CD4-positive, alpha-beta memory T cell (primary cell): Measurements from ENCODE around the gene ACTR8. TPM values are rescaled to one million over a fixed set of nuclear protein-coding genes. Genes with fewer than 3 reads are reported as not detected.

Experiments
- CTCF ChIA-PET: fragments of 350-600 bp; sonication (Branson Sonifier 250); formaldehyde crosslinking; loops from one replicate; lab custom pipeline; 2021; ENCODE audit warnings: inconsistent platforms; ENCODE audit not compliant: partially characterized antibody; lab: Charles Lee
- POLR2A ChIA-PET: fragments of 350-600 bp; sonication (Branson Sonifier 250); formaldehyde crosslinking; loops from one replicate; lab custom pipeline; 2021; ENCODE audit not compliant: partially characterized antibody; lab: Charles Lee
- DNase-seq, 5 donors: peaks; one replicate each; pipeline versions ENCODE4 v3.0.0 to v3.0.0-alpha.2; 2020 to 2022; ENCODE audit warnings: mixed read lengths in 1 of 5
- H3K27ac ChIP-seq: one replicate; pipeline ENCODE4 v1.7.0; 2013; ENCODE audit warnings: low read depth, low read length
- H3K27me3 ChIP-seq: 2 replicates; pipeline ENCODE4 v1.7.0; 2013; ENCODE audit warnings: mild to moderate bottlenecking, low read length, moderate library complexity; ENCODE audit not compliant: insufficient read depth
- H3K36me3 ChIP-seq: 2 replicates; pipeline ENCODE4 v1.7.0; 2013; ENCODE audit warnings: mild to moderate bottlenecking, low read length, moderate library complexity; ENCODE audit not compliant: insufficient read depth
- H3K4me1 ChIP-seq: 2 replicates; pipeline ENCODE4 v1.7.0; 2013; ENCODE audit warnings: mild to moderate bottlenecking, low read length, moderate library complexity; ENCODE audit not compliant: insufficient read depth
- H3K4me3 ChIP-seq, 2 donors: one replicate each; pipeline ENCODE4 v1.7.0; 2013; ENCODE audit warnings: low read length in 2 of 2, mild to moderate bottlenecking in 1 of 2
- H3K9me3 ChIP-seq, 2 donors: one replicate each; pipeline ENCODE4 v1.7.0; 2013; ENCODE audit warnings: low read length in 2 of 2, control low read depth in 1 of 2; ENCODE audit not compliant: control insufficient read depth in 1 of 2
- H3K27ac Mint-ChIP-seq, 7 donors: one replicate each; pipeline ENCODE4 v1.8.0; 2020 to 2021; ENCODE audit warnings: mixed read lengths in 7 of 7, mild to moderate bottlenecking in 6 of 7, inconsistent platforms in 3 of 7, moderate library complexity in 3 of 7
- H3K27me3 Mint-ChIP-seq, 2 donors: one replicate each; pipeline ENCODE4 v1.8.0; 2020 to 2021; ENCODE audit warnings: mixed read lengths in 2 of 2
- H3K36me3 Mint-ChIP-seq, 2 donors: one replicate each; pipeline ENCODE4 v1.8.0; 2020 to 2021; ENCODE audit warnings: mixed read lengths in 2 of 2, inconsistent platforms in 1 of 2, mild to moderate bottlenecking in 1 of 2
- H3K4me1 Mint-ChIP-seq, 4 donors: one replicate each; pipeline ENCODE4 v1.8.0; 2020 to 2021; ENCODE audit warnings: mixed read lengths in 4 of 4, mild to moderate bottlenecking in 1 of 4
- H3K4me3 Mint-ChIP-seq, 8 donors: one replicate each; pipeline ENCODE4 v1.8.0; 2020 to 2021; ENCODE audit warnings: mixed read lengths in 8 of 8, mild to moderate bottlenecking in 7 of 8, moderate library complexity in 6 of 8, inconsistent platforms in 3 of 8
- H3K9me3 Mint-ChIP-seq, 8 donors: one replicate each; pipeline ENCODE4 v1.8.0; 2020 to 2021; ENCODE audit warnings: mixed read lengths in 8 of 8, mild to moderate bottlenecking in 5 of 8, inconsistent platforms in 3 of 8, moderate library complexity in 1 of 8
- intact Hi-C: fragments of 100-400 bp; cut with micrococcal nuclease; formaldehyde crosslinking; loops from one replicate; pipeline ENCODE4 v1.15.1; 2023
- polyA plus RNA-seq, 2 donors: library from polyadenylated mRNA; unstranded; fragments of 300-500 nt; fragmentation: Illumina TruSeq; gene quantifications; one replicate each; pipeline ENCODE4 v1.2.3, GENCODE V29; 2021
- total RNA-seq, 2 experiments: library from RNA; stranded (reverse); gene quantifications; one replicate each; pipeline ENCODE4 v1.2.3, GENCODE V29; 2021

ACTR8 gene
- total and polyA plus RNA-seq, 4 experiments from 2014 or later, result 13.1 to 38.1 (median 31.2) TPM

- Mint-ChIP-seq H3K4me3 (peak overlapping the region in 7 of 8 donors; percentile 7 to 75 (median 66)), H3K4me1 (peaks cover 2 to 13% (median 7%) of the 10 kb centered on the region in 4 donors), H3K9me3 (no peaks in the 10 kb centered on the region), H3K27me3 (peaks cover 30 to 35% of the 10 kb centered on the region in 2 donors), H3K27ac (peak overlapping the region in 1 of 7 donors; percentile 8), H3K36me3 (no peaks in the 10 kb centered on the region)
- H3K4me3 ChIP-seq, result no peak overlapping the region
- DNase-seq, result no peak
- peaks cover 5% of the 10 kb centered on the region for H3K27me3 ChIP-seq
- POLR2A ChIA-PET, result interaction anchor here (1.1 kb wide), 1 partner anchor 47 kb away, joined by 5 read pairs; the partner anchor contains the start of gene SELENOK
- no peaks in the 10 kb centered on the region for H3K36me3 ChIP-seq
- CTCF ChIA-PET, result interaction anchor here (1.0 kb wide), 1 partner anchor 9 kb away, joined by 3 read pairs; no protein-coding TSS in a partner anchor
- H3K27ac ChIP-seq, result no peak overlapping the region
- intact Hi-C loops, result no loop called here
- no peaks in the 10 kb centered on the region for H3K4me1 ChIP-seq
- no peaks in the 10 kb centered on the region for H3K9me3 ChIP-seq
These were observed 37.5 kb downstream of the ACTR8 start for GRCh38 chr3:53844262-53845102.

DNA sequence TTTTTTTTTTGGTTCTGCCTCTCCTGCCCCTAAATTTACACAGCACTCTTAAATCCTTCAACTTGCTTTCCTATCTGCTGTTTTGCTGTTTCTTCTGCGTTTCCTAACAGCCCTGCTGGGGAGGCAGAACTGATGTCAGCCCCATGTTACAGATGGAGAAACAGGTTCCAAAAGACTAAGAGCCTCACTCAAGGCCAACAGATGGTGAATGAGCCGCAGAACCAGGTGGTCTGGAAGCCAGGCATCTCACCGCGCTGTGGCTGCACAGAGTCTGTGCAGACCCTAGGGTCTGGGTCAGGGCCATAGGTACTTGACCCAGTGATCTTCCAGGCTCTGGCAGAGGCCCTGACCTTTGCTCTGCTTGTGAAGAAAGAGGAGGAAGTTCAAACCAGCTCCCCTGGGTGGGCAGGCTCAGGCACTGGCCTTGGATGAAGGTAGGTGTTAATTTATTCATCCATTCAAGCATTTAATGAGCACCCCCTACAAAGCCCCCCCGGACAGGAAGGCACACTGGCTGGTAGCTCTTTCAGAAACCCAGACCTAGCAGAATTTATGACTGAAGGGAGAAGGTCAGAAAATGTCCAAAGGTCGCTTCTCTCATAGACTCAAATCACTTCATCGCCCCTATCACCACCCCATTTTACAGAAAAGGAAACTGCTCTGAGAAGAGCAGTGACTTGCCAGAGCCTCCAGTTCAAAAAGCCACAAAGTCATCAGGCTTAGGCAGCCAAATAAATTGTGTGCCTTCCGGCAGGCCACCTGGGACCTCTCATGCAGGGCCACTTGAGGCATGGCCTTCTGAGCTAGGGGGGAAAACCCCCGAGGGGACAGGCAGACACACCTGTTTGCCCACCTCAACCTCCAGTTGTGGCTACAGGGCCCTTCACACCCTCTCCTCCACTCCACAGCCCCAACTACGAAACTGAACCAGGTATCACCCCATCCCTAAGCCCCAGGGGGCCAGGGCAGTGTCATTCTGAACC lies 38.5 kb downstream of the ACTR8 start:
- intact Hi-C loops, result no loop called here
- Mint-ChIP-seq H3K36me3 (no peaks in the 10 kb centered on the region), H3K9me3 (no peaks in the 10 kb centered on the region), H3K4me3 (peak overlapping the region in 2 of 8 donors; percentile 14 to 60), H3K27me3 (peaks cover 22 to 32% of the 10 kb centered on the region in 2 donors), H3K4me1 (peaks cover 2 to 13% (median 7%) of the 10 kb centered on the region in 4 donors), H3K27ac (no peak overlapping the region)
- Histone ChIP-seq H3K9me3 (no peaks in the 10 kb centered on the region), H3K4me1 (no peaks in the 10 kb centered on the region), H3K36me3 (no peaks in the 10 kb centered on the region), H3K27me3 (peaks cover 5% of the 10 kb centered on the region), H3K27ac (no peak overlapping the region), H3K4me3 (no peak overlapping the region)
- DNase-seq, result no peak
- ChIA-PET POLR2A (no interaction called here), CTCF (no interaction called here)

GRCh38 chr3:53842436-53843194 lies 39.3 kb downstream of the ACTR8 start:
- no peaks in the 10 kb centered on the region for H3K36me3 Mint-ChIP-seq
- no peak overlapping the region for H3K27ac ChIP-seq
- CTCF ChIA-PET, result no interaction called here

GRCh38 chr3:53841296-53841695 lies 40.7 kb downstream of the ACTR8 start:
- CTCF ChIA-PET, result no interaction called here

More at GRCh38 chr3:53842436-53843194, 39.3 kb downstream of the ACTR8 start:
- intact Hi-C loops, result no loop called here
- Histone ChIP-seq H3K4me1 (no peaks in the 10 kb centered on the region), H3K4me3 (no peak overlapping the region), H3K9me3 (no peaks in the 10 kb centered on the region), H3K36me3 (no peaks in the 10 kb centered on the region), H3K27me3 (peaks cover 5% of the 10 kb centered on the region)
- H3K9me3 Mint-ChIP-seq, result no peaks in the 10 kb centered on the region
- no peak overlapping the region for H3K27ac Mint-ChIP-seq
- H3K27me3 Mint-ChIP-seq, result peaks cover 23 to 32% of the 10 kb centered on the region in 2 donors
- H3K4me3 Mint-ChIP-seq, result peak overlapping the region in 1 of 8 donors; percentile 30
- POLR2A ChIA-PET, result no interaction called here
- DNase-seq, result no peak
- peaks cover 2 to 13% (median 7%) of the 10 kb centered on the region in 4 donors for H3K4me1 Mint-ChIP-seq

DNA sequence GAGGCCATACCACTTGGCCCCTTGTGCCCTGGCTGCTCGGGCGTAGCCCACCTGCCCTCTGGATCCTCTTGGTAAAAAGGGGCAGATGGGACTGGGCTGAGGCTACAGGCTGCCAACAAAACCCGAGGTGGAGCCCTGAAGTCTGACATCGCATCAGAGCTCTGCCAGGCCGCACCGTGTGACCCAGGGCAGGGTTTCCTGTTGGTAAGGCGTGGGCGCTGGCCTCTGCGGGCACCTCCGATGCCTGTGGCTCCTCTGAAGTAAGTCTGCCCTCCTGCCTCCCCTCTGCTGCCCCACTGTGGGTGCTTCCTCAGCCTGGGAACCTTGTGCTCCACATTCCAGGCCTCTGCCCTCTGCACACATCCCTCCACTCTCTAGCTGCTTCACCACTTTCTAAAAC lies 44.6 kb downstream of the ACTR8 start:
- no peaks in the 10 kb centered on the region for H3K36me3 ChIP-seq
- Mint-ChIP-seq H3K27ac (no peak overlapping the region), H3K4me1 (no peaks in the 10 kb centered on the region), H3K9me3 (no peaks in the 10 kb centered on the region), H3K36me3 (no peaks in the 10 kb centered on the region), H3K27me3 (peaks cover 1 to 2% of the 10 kb centered on the region in 2 donors), H3K4me3 (no peak overlapping the region)
- CTCF ChIA-PET, result interaction anchor here (0.7 kb wide), 1 partner anchor 24 kb away, joined by 4 read pairs; no protein-coding TSS in a partner anchor
- no peaks in the 10 kb centered on the region for H3K9me3 ChIP-seq
- H3K27me3 ChIP-seq, result no peaks in the 10 kb centered on the region
- intact Hi-C loops, result no loop called here
- no peak overlapping the region for H3K4me3 ChIP-seq
- no peak overlapping the region for H3K27ac ChIP-seq
- POLR2A ChIA-PET, result interaction anchor here (1.0 to 1.1 kb wide), 2 partner anchors 8 to 11 kb away, joined by 3 to 4 read pairs; no protein-coding TSS in a partner anchor
- DNase-seq, result no peak
- H3K4me1 ChIP-seq, result no peaks in the 10 kb centered on the region

More at GRCh38 chr3:53841296-53841695, 40.7 kb downstream of the ACTR8 start:
- H3K27ac ChIP-seq, result no peak overlapping the region
- Mint-ChIP-seq H3K4me3 (no peak overlapping the region), H3K27me3 (peaks cover 21 to 24% of the 10 kb centered on the region in 2 donors), H3K9me3 (no peaks in the 10 kb centered on the region), H3K36me3 (no peaks in the 10 kb centered on the region), H3K4me1 (peaks cover 0 to 13% (median 2%) of the 10 kb centered on the region in 4 donors), H3K27ac (no peak overlapping the region)
- peaks cover 5% of the 10 kb centered on the region for H3K27me3 ChIP-seq
- intact Hi-C loops, result no loop called here
- POLR2A ChIA-PET, result no interaction called here
- no peaks in the 10 kb centered on the region for H3K9me3 ChIP-seq
- no peak for DNase-seq
- no peak overlapping the region for H3K4me3 ChIP-seq
- no peaks in the 10 kb centered on the region for H3K36me3 ChIP-seq
- H3K4me1 ChIP-seq, result no peaks in the 10 kb centered on the region

DNA sequence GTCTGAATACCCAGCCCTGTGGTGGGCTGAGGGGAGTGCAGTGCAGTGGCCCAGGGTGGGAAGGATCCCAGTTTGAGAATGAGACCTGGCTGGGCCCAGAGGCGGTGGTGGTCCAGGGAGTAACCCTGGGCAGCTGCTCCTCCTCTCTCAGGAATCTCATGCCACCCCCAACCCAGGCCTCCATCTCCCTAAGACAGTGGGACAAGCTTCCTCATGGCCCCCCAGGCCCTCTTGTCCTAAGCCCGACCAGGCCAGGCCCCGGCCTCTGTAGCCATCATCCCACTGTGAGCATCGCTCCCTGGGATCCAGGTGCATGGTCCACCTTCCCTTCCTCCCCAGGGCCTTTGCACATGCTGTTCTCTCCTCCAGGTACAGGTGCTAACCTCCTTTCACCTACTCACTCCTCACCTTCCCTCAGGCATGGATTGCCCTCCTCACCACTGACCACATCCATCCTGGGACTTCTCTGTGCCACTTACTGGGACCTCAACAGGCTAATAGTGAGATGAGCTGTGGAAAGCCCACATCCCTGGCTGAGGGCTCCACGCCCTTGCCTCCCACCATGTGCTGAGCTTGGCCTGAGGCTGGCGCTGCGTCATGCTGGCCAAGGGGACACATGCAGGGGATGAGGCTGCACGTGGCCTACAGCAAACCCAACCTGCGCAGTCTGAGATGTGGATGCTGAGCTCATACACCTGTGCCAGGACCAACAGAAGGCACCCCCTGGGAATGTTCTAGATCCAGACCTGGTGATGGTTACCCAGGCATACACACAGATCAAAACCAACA lies 45.7 kb downstream of the ACTR8 start:
- Mint-ChIP-seq H3K4me1 (no peaks in the 10 kb centered on the region), H3K4me3 (no peak overlapping the region), H3K9me3 (no peaks in the 10 kb centered on the region), H3K36me3 (no peaks in the 10 kb centered on the region), H3K27me3 (peaks cover 0 to 1% of the 10 kb centered on the region in 2 donors), H3K27ac (peak overlapping the region in 1 of 7 donors; percentile 47)
- H3K27me3 ChIP-seq, result no peaks in the 10 kb centered on the region
- intact Hi-C loops, result no loop called here
- no peaks in the 10 kb centered on the region for H3K9me3 ChIP-seq
- H3K36me3 ChIP-seq, result no peaks in the 10 kb centered on the region
- CTCF ChIA-PET, result no interaction called here
- no peak for DNase-seq
- no peak overlapping the region for H3K4me3 ChIP-seq
- no peak overlapping the region for H3K27ac ChIP-seq
- H3K4me1 ChIP-seq, result no peaks in the 10 kb centered on the region
- POLR2A ChIA-PET, result interaction anchor here (0.9 kb wide), 1 partner anchor 489 kb away, joined by 3 read pairs; the partner anchor contains the start of gene DCP1A
